Tibial nerve (tissue), 4 donors: ENCODE measurements around the gene AUTS2. TPM values are rescaled to one million over a fixed set of nuclear protein-coding genes. Genes with fewer than 3 reads are reported as not detected.

ENCODE experiments used
- DNase-seq, 2 donors: peaks; one replicate each; pipeline ENCODE4 v3.0.0-alpha.2; 2019; ENCODE audit warnings: low spot score in 2 of 2
- H3K27ac ChIP-seq, 4 donors: fragments of 200-600 bp; sonication (generic) in 3 of 4; one replicate each; pipeline ENCODE4 v1.5.1; 2017 to 2019; ENCODE audit warnings: mild to moderate bottlenecking in 1 of 4
- H3K27me3 ChIP-seq, 2 donors: fragments of 200-600 bp; sonication (generic) in 1 of 2; one replicate each; pipeline versions ENCODE4 v1.5.1 to v1.6.0; 2017 to 2019
- H3K36me3 ChIP-seq, 3 donors: fragments of 200-600 bp; sonication (generic); one replicate each; pipeline ENCODE4 v1.5.1; 2018 to 2019
- H3K4me1 ChIP-seq, 4 donors: fragments of 200-600 bp; sonication (generic) in 3 of 4; one replicate each; pipeline ENCODE4 v1.5.1; 2017 to 2019
- H3K4me3 ChIP-seq, 4 donors: fragments of 200-600 bp; sonication (generic) in 3 of 4; one replicate each; pipeline ENCODE4 v1.5.1; 2017 to 2019; ENCODE audit warnings: mild to moderate bottlenecking in 1 of 4, moderate library complexity in 1 of 4
- H3K9me3 ChIP-seq, 4 donors: fragments of 200-600 bp; sonication (generic) in 3 of 4; one replicate each; pipeline ENCODE4 v1.5.1; 2017 to 2019
- CTCF ChIP-seq, 5 experiments: fragments of 200-600 bp in 3 of 5; fragments of 450-650 bp in 2 of 5; sonication (generic) in 3 of 5; IDR thresholded peaks; one replicate each; pipeline ENCODE4 v1.5.1; 2016 to 2019; ENCODE audit warnings: antibody characterized with exemption in 5 of 5, mild to moderate bottlenecking in 3 of 5, moderate library complexity in 2 of 5
- EP300 ChIP-seq, 2 donors: sonication (generic); formaldehyde crosslinking; IDR thresholded peaks; one replicate each; pipeline ENCODE4 v1.6.1; 2017; ENCODE audit warnings: antibody characterized with exemption in 2 of 2, mild to moderate bottlenecking in 1 of 2
- POLR2A ChIP-seq, 2 donors: fragments of 450-650 bp; IDR thresholded peaks; one replicate each; pipeline ENCODE4 v1.6.1; 2017; ENCODE audit warnings: antibody characterized with exemption in 2 of 2, mild to moderate bottlenecking in 2 of 2, moderate library complexity in 2 of 2
- WGBS, 2 donors: methylation state at CpG; one replicate each; pipeline ENCODE4 v1.1.5; 2018; 5-methylcytosine and 5-hydroxymethylcytosine counted together
- total RNA-seq, 4 donors: library from RNA; depleted of rRNA; stranded (reverse); fragments of >200 nt; gene quantifications; one replicate each; pipeline ENCODE4 v1.1.0, GENCODE V29; 2016

Gene AUTS2
- total RNA-seq, 4 donors from 2014 or later: 56.6 to 87.9 (median 71.6) TPM

- peaks cover 0 to 14% (median 4%) of the 10 kb centered on the region in 4 donors for H3K4me1 ChIP-seq
- TF ChIP-seq CTCF (IDR thresholded peaks at IDR 0.05) (peak; percentile 82 to 93 (median 89)), POLR2A (IDR thresholded peaks at IDR 0.05) (no peak), EP300 (IDR thresholded peaks at IDR 0.05) (no peak)
- DNase-seq: peak; percentile 57 to 70
- no peaks in the 10 kb centered on the region for H3K36me3 ChIP-seq
- peaks cover 0 to 2% (median 0%) of the 10 kb centered on the region in 4 donors for H3K9me3 ChIP-seq
- WGBS, 2 donors: 3 to 5% methylated on average over 27 to 28 of the region's 29 CpGs
- peak overlapping the region in 3 of 4 donors; percentile 2 to 28 (median 25) for H3K4me3 ChIP-seq
- H3K27ac ChIP-seq: no peak overlapping the region
- no peaks in the 10 kb centered on the region for H3K27me3 ChIP-seq
These were observed 1231.2 kb downstream of the AUTS2 start for GRCh38 chr7:70829221-70830059.

- H3K36me3 ChIP-seq: no peaks in the 10 kb centered on the region
- H3K27me3 ChIP-seq: no peaks in the 10 kb centered on the region
- WGBS, 2 donors: 29 to 49% methylated on average over 7 of the region's 7 CpGs
- no peak overlapping the region for H3K4me3 ChIP-seq
- H3K4me1 ChIP-seq: peaks cover 0 to 14% (median 4%) of the 10 kb centered on the region in 4 donors
- H3K9me3 ChIP-seq: peaks cover 0 to 4% (median 0%) of the 10 kb centered on the region in 4 donors
- no peak for DNase-seq
- no peak overlapping the region for H3K27ac ChIP-seq
- TF ChIP-seq POLR2A (IDR thresholded peaks at IDR 0.05) (no peak), EP300 (IDR thresholded peaks at IDR 0.05) (no peak), CTCF (IDR thresholded peaks at IDR 0.05) (no peak)
These were observed 1231.8 kb downstream of the AUTS2 start for GRCh38 chr7:70830060-70830395.

- TF ChIP-seq CTCF (IDR thresholded peaks at IDR 0.05) (no peak), EP300 (IDR thresholded peaks at IDR 0.05) (no peak), POLR2A (IDR thresholded peaks at IDR 0.05) (no peak)
- H3K4me3 ChIP-seq: no peak overlapping the region
- H3K4me1 ChIP-seq: peaks cover 0 to 14% (median 4%) of the 10 kb centered on the region in 4 donors
- peaks cover 0 to 7% (median 0%) of the 10 kb centered on the region in 4 donors for H3K9me3 ChIP-seq
- WGBS, 2 donors: 86 to 92% methylated on average over 7 of the region's 7 CpGs
- H3K27me3 ChIP-seq: no peaks in the 10 kb centered on the region
- no peak for DNase-seq
- no peaks in the 10 kb centered on the region for H3K36me3 ChIP-seq
- H3K27ac ChIP-seq: no peak overlapping the region
These were observed 1232.2 kb downstream of the AUTS2 start for GRCh38 chr7:70830426-70830825.

GRCh38 chr7:70833726-70834125, 1235.5 kb downstream of the AUTS2 start:
- Histone ChIP-seq H3K4me3 (no peak overlapping the region), H3K27ac (no peak overlapping the region), H3K4me1 (peaks cover 0 to 14% (median 4%) of the 10 kb centered on the region in 4 donors), H3K27me3 (no peaks in the 10 kb centered on the region), H3K36me3 (no peaks in the 10 kb centered on the region), H3K9me3 (peaks cover 0 to 4% (median 0%) of the 10 kb centered on the region in 4 donors)
- DNase-seq: no peak
- WGBS, 2 donors: 39 to 44% methylated on average over 1 of the region's 1 CpG
- TF ChIP-seq POLR2A (IDR thresholded peaks at IDR 0.05) (no peak), EP300 (IDR thresholded peaks at IDR 0.05) (no peak), CTCF (IDR thresholded peaks at IDR 0.05) (no peak)

- H3K9me3 ChIP-seq: peaks cover 0 to 4% (median 0%) of the 10 kb centered on the region in 4 donors
- H3K4me3 ChIP-seq: no peak overlapping the region
- H3K27ac ChIP-seq: no peak overlapping the region
- H3K27me3 ChIP-seq: no peaks in the 10 kb centered on the region
- DNase-seq: no peak
- peaks cover 0 to 7% (median 2%) of the 10 kb centered on the region in 4 donors for H3K4me1 ChIP-seq
- TF ChIP-seq POLR2A (IDR thresholded peaks at IDR 0.05) (no peak), CTCF (IDR thresholded peaks at IDR 0.05) (no peak), EP300 (IDR thresholded peaks at IDR 0.05) (no peak)
- 85 to 92% methylated on average over 8 of the region's 8 CpGs for WGBS, 2 donors
- no peaks in the 10 kb centered on the region for H3K36me3 ChIP-seq
These were observed 1236.1 kb downstream of the AUTS2 start for GRCh38 chr7:70834424-70834823.
